H1 (cell line): ENCODE data around the gene TMUB2. TPM values are rescaled to one million over a fixed set of nuclear protein-coding genes. Genes with fewer than 3 reads are reported as not detected.

Experiments used
- CTCF ChIA-PET: fragments of 300-600 bp; sonication (Branson Sonifier 250); formaldehyde crosslinking; loops from one replicate; lab custom pipeline; 2021; ENCODE audit not compliant: partially characterized antibody; lab: Charles Lee
- POLR2A ChIA-PET: fragments of 300-600 bp; sonication (Branson Sonifier 250); formaldehyde crosslinking; loops from one replicate; lab custom pipeline; 2021; ENCODE audit warnings: inconsistent platforms; ENCODE audit not compliant: partially characterized antibody; lab: Charles Lee
- DNase-seq, 2 experiments: peaks; one replicate each; pipeline versions ENCODE4 v3.0.0 to v3.0.0-alpha.2; 2010 to 2022; ENCODE audit warnings: low spot score in 2 of 2, low read depth in 1 of 2, mixed read lengths in 1 of 2
- FAIRE-seq: peaks from 2 replicates; lab custom pipeline; 2011; peaks lifted over from hg19 to GRCh38; lab: Jason Lieb, UNC
- H2AFZ ChIP-seq: 2 replicates; pipeline ENCODE4 v1.8.1; 2012; ENCODE audit warnings: low read length, inconsistent platforms
- H2AK5ac ChIP-seq: 2 replicates; pipeline ENCODE4 v1.6.1; 2013; ENCODE audit warnings: low read depth, low read length
- H2BK120ac ChIP-seq: replicated peaks from 2 replicates; pipeline ENCODE3; 2013; ENCODE audit warnings: low read depth, low read length, inconsistent platforms
- H2BK12ac ChIP-seq: 2 replicates; pipeline ENCODE4 v1.6.1; 2013; ENCODE audit warnings: low read depth, low read length
- H2BK15ac ChIP-seq: 2 replicates; pipeline ENCODE4 v1.6.1; 2013; ENCODE audit warnings: low read length
- H2BK20ac ChIP-seq: 2 replicates; pipeline ENCODE4 v1.6.1; 2013; ENCODE audit warnings: low read length
- H2BK5ac ChIP-seq: 2 replicates; pipeline ENCODE4 v1.6.1; 2013; ENCODE audit warnings: low read depth, low read length
- H3K14ac ChIP-seq: 2 replicates; pipeline ENCODE4 v1.6.1; 2013; ENCODE audit warnings: inconsistent platforms; ENCODE audit not compliant: insufficient read length
- H3K18ac ChIP-seq: 2 replicates; pipeline ENCODE4 v1.6.1; 2013; ENCODE audit warnings: low read length; ENCODE audit errors: extremely low read depth
- H3K23ac ChIP-seq: 2 replicates; pipeline ENCODE4 v1.6.1; 2013; ENCODE audit warnings: inconsistent platforms; ENCODE audit not compliant: insufficient read length
- H3K23me2 ChIP-seq: 2 replicates; pipeline ENCODE4 v1.6.1; 2013; ENCODE audit warnings: low read depth, low read length
- H3K27ac ChIP-seq: 2 replicates; pipeline ENCODE4 v1.6.1; 2011; ENCODE audit warnings: low read depth, low read length, inconsistent platforms
- H3K27me3 ChIP-seq, 4 experiments: replicated peaks in 1 of 4; 1 replicate in 1 of 4; 2 replicates in 3 of 4; pipeline versions ENCODE4 v1.6.1 to v1.8.1; 2011 to 2013; ENCODE audit warnings: low read length in 3 of 4, mild to moderate bottlenecking in 3 of 4, inconsistent platforms in 2 of 4, mixed read lengths in 2 of 4, moderate library complexity in 1 of 4; ENCODE audit not compliant: control insufficient read depth in 3 of 4, insufficient read depth in 3 of 4; ENCODE audit errors: extremely low read depth in 1 of 4
- H3K36me3 ChIP-seq, 4 experiments: 2 replicates each; pipeline versions ENCODE4 v1.6.1 to v1.8.1; 2011 to 2013; ENCODE audit warnings: mild to moderate bottlenecking in 4 of 4, low read length in 3 of 4, moderate library complexity in 2 of 4, control low read depth in 1 of 4, inconsistent platforms in 1 of 4; ENCODE audit not compliant: insufficient read depth in 4 of 4, control insufficient read depth in 2 of 4
- H3K4ac ChIP-seq: replicated peaks from 2 replicates; pipeline ENCODE3; 2013; ENCODE audit warnings: low read length, low read depth, mixed read lengths, inconsistent platforms; ENCODE audit not compliant: insufficient read length
- H3K4me1 ChIP-seq, 4 experiments: replicated peaks in 1 of 4; 1 replicate in 1 of 4; 2 replicates in 3 of 4; pipeline versions ENCODE4 v1.6.1 to v1.8.1; 2011 to 2013; ENCODE audit warnings: low read length in 3 of 4, inconsistent platforms in 2 of 4, mixed read lengths in 1 of 4; ENCODE audit not compliant: insufficient read depth in 4 of 4, control insufficient read depth in 3 of 4
- H3K4me2 ChIP-seq, 2 experiments: 2 replicates each; pipeline versions ENCODE4 v1.6.1 to v1.8.1; 2011 to 2013; ENCODE audit warnings: low read depth in 2 of 2, low read length in 2 of 2, control low read depth in 1 of 2, inconsistent platforms in 1 of 2, mild to moderate bottlenecking in 1 of 2; ENCODE audit not compliant: insufficient read depth in 1 of 2
- H3K4me3 ChIP-seq, 4 experiments: fragments of 200-600, 300-600 bp in 1 of 4; sonication (generic), shearing (Covaris generic), sonication (Bioruptor Twin) in 1 of 4; 2 replicates each; pipeline versions ENCODE4 v1.5.1 to v1.8.1; 2011 to 2016; ENCODE audit warnings: low read length in 4 of 4, low read depth in 3 of 4, control low read depth in 2 of 4, inconsistent platforms in 2 of 4, mild to moderate bottlenecking in 2 of 4, mixed read lengths in 1 of 4, moderate library complexity in 1 of 4; ENCODE audit not compliant: insufficient read depth in 2 of 4; ENCODE audit errors: extremely low read depth in 1 of 4
- H3K56ac ChIP-seq: replicated peaks from 2 replicates; pipeline ENCODE3; 2013; ENCODE audit warnings: low read depth, mild to moderate bottlenecking, mixed read lengths, low read length, inconsistent platforms; ENCODE audit not compliant: insufficient read length
- H3K79me1 ChIP-seq: 2 replicates; pipeline ENCODE4 v1.6.1; 2013; ENCODE audit warnings: low read depth, low read length, control low read depth
- H3K79me2 ChIP-seq, 2 experiments: 2 replicates each; pipeline versions ENCODE4 v1.6.1 to v1.8.1; 2012 to 2013; ENCODE audit warnings: low read length in 2 of 2, mild to moderate bottlenecking in 2 of 2, inconsistent platforms in 1 of 2; ENCODE audit not compliant: insufficient read depth in 2 of 2, control insufficient read depth in 1 of 2
- H3K9ac ChIP-seq, 4 experiments: replicated peaks in 1 of 4; 1 replicate in 1 of 4; 2 replicates in 3 of 4; pipeline versions ENCODE4 v1.6.1 to v1.8.1; 2011 to 2013; ENCODE audit warnings: low read depth in 3 of 4, low read length in 3 of 4, control low read depth in 2 of 4, mild to moderate bottlenecking in 2 of 4, moderate library complexity in 2 of 4, inconsistent platforms in 1 of 4; ENCODE audit errors: extremely low read depth in 1 of 4
- H3K9me3 ChIP-seq, 2 experiments: 2 replicates each; pipeline versions ENCODE4 v1.6.1 to v1.8.1; 2012 to 2013; ENCODE audit warnings: mild to moderate bottlenecking in 2 of 2, moderate library complexity in 2 of 2, control low read depth in 1 of 2, inconsistent platforms in 1 of 2, low read depth in 1 of 2, low read length in 1 of 2, mixed read lengths in 1 of 2; ENCODE audit not compliant: insufficient read depth in 2 of 2
- H4K20me1 ChIP-seq, 2 experiments: replicated peaks in 1 of 2; 2 replicates each; pipeline versions ENCODE3 to v1.8.1; 2011 to 2013; ENCODE audit warnings: inconsistent platforms in 2 of 2, low read length in 2 of 2, mild to moderate bottlenecking in 1 of 2; ENCODE audit not compliant: insufficient read depth in 2 of 2, control insufficient read depth in 1 of 2
- H4K5ac ChIP-seq: 2 replicates; pipeline ENCODE4 v1.6.1; 2013; ENCODE audit warnings: low read length, low read depth, mixed read lengths, inconsistent platforms; ENCODE audit not compliant: insufficient read length
- H4K8ac ChIP-seq: 2 replicates; pipeline ENCODE4 v1.8.0; 2013; ENCODE audit warnings: mild to moderate bottlenecking, moderate library complexity, low read length, inconsistent platforms; ENCODE audit not compliant: insufficient read depth; ENCODE audit errors: extremely low read depth
- H4K91ac ChIP-seq: replicated peaks from 2 replicates; pipeline ENCODE3; 2013; ENCODE audit warnings: low read length, mixed read lengths, inconsistent platforms; ENCODE audit not compliant: insufficient read length
- BRCA1 ChIP-seq: IDR thresholded peaks from 2 replicates; pipeline ENCODE4 v1.6.1; 2012; ENCODE audit warnings: low read depth, low read length, improper control_type of control experiment
- CTCF ChIP-seq, 3 experiments: IDR thresholded peaks; 1 replicate in 2 of 3; 2 replicates in 1 of 3; pipeline versions ENCODE4 v1.5.1 to v1.6.1; 2011; ENCODE audit warnings: low read length in 3 of 3, mild to moderate bottlenecking in 3 of 3, inconsistent platforms in 2 of 3, low read depth in 1 of 3, moderate library complexity in 1 of 3; ENCODE audit not compliant: insufficient read depth in 1 of 3; ENCODE audit errors: control extremely low read depth in 1 of 3
- RAD21 ChIP-seq, 2 experiments: IDR thresholded peaks in 1 of 2; conservative IDR thresholded peaks in 1 of 2; 2 replicates each; pipeline ENCODE4 v1.6.1; 2011; ENCODE audit warnings: low read depth in 2 of 2, low read length in 2 of 2, improper control_type of control experiment in 1 of 2, inconsistent platforms in 1 of 2, mild to moderate bottlenecking in 1 of 2, moderate library complexity in 1 of 2
- WGBS, 2 experiments: shearing (Covaris generic) in 1 of 2; methylation state at CpG; one replicate each; pipeline versions ENCODE4 v1.1.6 to v1.1.7; 2013 to 2015; ENCODE audit warnings: low lambda C conversion rate in 2 of 2, mixed read lengths in 2 of 2, inconsistent platforms in 1 of 2, low coverage in 1 of 2, missing lambda C conversion rate in 1 of 2; ENCODE audit not compliant: insufficient replicate concordance in 2 of 2, insufficient coverage in 1 of 2, insufficient read length in 1 of 2; ENCODE audit errors: extremely low coverage in 1 of 2, missing lambda C conversion rate in 1 of 2; 5-methylcytosine and 5-hydroxymethylcytosine counted together
- polyA plus RNA-seq, 7 experiments: library from polyadenylated mRNA; depleted of rRNA in 3 of 7; stranded (reverse) in 5 of 7; unstranded in 2 of 7; fragments of >200 nt in 5 of 7; fragments of 200-250 nt in 2 of 7; gene quantifications; 1 replicate in 5 of 7; 2 replicates in 1 of 7; 4 replicates in 1 of 7; pipeline versions ENCODE4 v1.2.1 to v1.2.3, GENCODE V29; 2011 to 2013; ENCODE audit warnings: missing spikeins in 2 of 7, mixed read lengths in 2 of 7
- total RNA-seq: library from RNA; stranded (reverse); fragmentation: NEBNext Ultra II Directional; extraction: Animal tissue kit (Norgen Biotek cat#: 25700); gene quantifications from 2 replicates; pipeline ENCODE4 v1.2.1, GENCODE V29; 2021

The TMUB2 gene
- total and polyA plus RNA-seq, 2 of the 8 experiments (the other 6 are each of a cell fraction or from before 2014, with no cell fraction given), result 18.5 to 30.5 TPM

- peak overlapping the region; percentile 86 to 97 for H3K4me2 ChIP-seq
- peaks cover 19 to 37% (median 27%) of the 10 kb centered on the region in 4 experiments for H3K36me3 ChIP-seq
- no peaks in the 10 kb centered on the region; the same call in 1 of the 2 replicates for H3K79me1 ChIP-seq
- H3K56ac ChIP-seq, result no peak overlapping the region
- no peaks in the 10 kb centered on the region for H3K9me3 ChIP-seq
- no peak overlapping the region; the same call in 1 of the 2 replicates for H4K8ac ChIP-seq
- peak overlapping the region; percentile 60; the same call in 1 of the 2 replicates for H2BK5ac ChIP-seq
- H3K9ac ChIP-seq, result peak overlapping the region; percentile 74 to 80 (median 77)
- no peak overlapping the region for H3K14ac ChIP-seq
- no peak overlapping the region for H3K23ac ChIP-seq
- no peak overlapping the region; the same call in 1 of the 2 replicates for H3K18ac ChIP-seq
- peak overlapping the region; percentile 64 for H3K27ac ChIP-seq
- no peak overlapping the region for H3K4ac ChIP-seq
- H4K91ac ChIP-seq, result no peak overlapping the region
- H2AFZ ChIP-seq, result no peak overlapping the region
- 81% methylated on average over 11 of the region's 11 CpGs; no CpG with 5 or more reads in 1 of the 2 experiments for WGBS, 2 experiments
- H3K4me3 ChIP-seq, result peak overlapping the region; percentile 77 to 98 (median 82)
- no peak overlapping the region for H2AK5ac ChIP-seq
- H2BK15ac ChIP-seq, result no peak overlapping the region
- peaks cover 10% of the 10 kb centered on the region for H3K23me2 ChIP-seq
- peaks cover 0 to 24% of the 10 kb centered on the region in 2 experiments; a peak in 3 of 4 replicates for H3K79me2 ChIP-seq
- ChIA-PET CTCF (interaction anchor here (0.6 to 2.7 kb wide), 13 partner anchors 8 to 1929 kb away, joined by 3 to 15 read pairs (median 4); partner anchors contain the start of genes GRN, HDAC5 and TMUB2), POLR2A (interaction anchor here (0.6 to 8.5 kb wide), 18 partner anchors 9 to 1200 kb away, joined by 3 to 78 read pairs (median 4); partner anchors contain the start of genes GRN, RPL27, TMUB2 and UBTF)
- no peak overlapping the region for H2BK20ac ChIP-seq
- TF ChIP-seq BRCA1 (no peak), RAD21 (IDR thresholded peaks at IDR 0.05 in 1 of 2, conservative IDR thresholded peaks at IDR 0.05 in 1 of 2; ENCODE audit: low read depth in 2 of 2, low read length in 2 of 2) (peak in 1 of 2 experiments; percentile 26; a peak in 1 of 4 replicates), CTCF (IDR thresholded peaks at IDR 0.05; ENCODE audit: control extremely low read depth in 1 of 3, insufficient read depth in 1 of 3, low read depth in 1 of 3, low read length in 3 of 3) (peak; percentile 3 to 25 (median 18); a peak in 2 of 4 replicates)
- peaks cover 0 to 13% of the 10 kb centered on the region in 2 experiments for H4K20me1 ChIP-seq
- no peak overlapping the region for H4K5ac ChIP-seq
- no peak overlapping the region for H2BK120ac ChIP-seq
- H2BK12ac ChIP-seq, result no peak overlapping the region
- no peaks in the 10 kb centered on the region for H3K27me3 ChIP-seq
- peaks cover 0 to 19% (median 7%) of the 10 kb centered on the region in 4 experiments; a peak in 6 of 7 replicates for H3K4me1 ChIP-seq
- FAIRE-seq (no peak), DNase-seq (no peak)
These were observed 11.4 kb downstream of the TMUB2 start for GRCh38 chr17:44197980-44198720.
